Thyroid gland (tissue), 4 donors: ENCODE results near the gene ZNF274. TPM values are rescaled to one million over a fixed set of nuclear protein-coding genes. Genes with fewer than 3 reads are reported as not detected.

Experiments used
- DNase-seq, 2 donors: peaks; one replicate each; pipeline ENCODE4 v3.0.0-alpha.2; 2019
- H3K27ac ChIP-seq, 3 donors: fragments of 200-600 bp; sonication (generic); 1 replicate in 2 of 3; 2 replicates in 1 of 3; pipeline ENCODE4 v1.5.1; 2016 to 2019; ENCODE audit warnings: mild to moderate bottlenecking in 1 of 3, moderate library complexity in 1 of 3
- H3K27me3 ChIP-seq: fragments of 200-600 bp; sonication (generic); one replicate; pipeline ENCODE4 v1.5.1; 2019
- H3K36me3 ChIP-seq, 2 donors: fragments of 200-600 bp; sonication (generic); one replicate each; pipeline ENCODE4 v1.5.1; 2016 to 2019
- H3K4me1 ChIP-seq, 2 donors: fragments of 200-600 bp; sonication (generic); one replicate each; pipeline ENCODE4 v1.5.1; 2017 to 2019
- H3K4me3 ChIP-seq, 3 donors: fragments of 200-600 bp; sonication (generic); replicated peaks in 1 of 3; 1 replicate in 2 of 3; 2 replicates in 1 of 3; pipeline ENCODE4 v1.5.1; 2016; ENCODE audit warnings: mild to moderate bottlenecking in 1 of 3
- H3K9me3 ChIP-seq: fragments of 200-600 bp; sonication (generic); one replicate; pipeline ENCODE4 v1.5.1; 2017
- POLR2A ChIP-seq, 2 donors: fragments of 450-650 bp; IDR thresholded peaks; one replicate each; pipeline ENCODE4 v1.6.1; 2017; ENCODE audit warnings: antibody characterized with exemption in 2 of 2, mild to moderate bottlenecking in 2 of 2, moderate library complexity in 1 of 2
- WGBS, 2 donors: methylation state at CpG; one replicate each; pipeline ENCODE4 v1.1.5; 2017; 5-methylcytosine and 5-hydroxymethylcytosine counted together
- intact Hi-C: fragments of 100-400 bp; cut with DNase I; formaldehyde crosslinking; loops from one replicate; pipeline ENCODE4 v1.15.1; 2023
- total RNA-seq, 4 donors: library from RNA; depleted of rRNA; stranded (reverse); fragments of >200 nt; gene quantifications; one replicate each; pipeline ENCODE4 v1.2.3, GENCODE V29; 2016
- TF ChIP-seq, protein P1 (sequence below), 6 experiments: fragments of 200-600 bp in 3 of 6; fragments of 450-650 bp in 3 of 6; sonication (generic) in 3 of 6; IDR thresholded peaks; one replicate each; pipeline ENCODE4 v1.5.1; 2016 to 2019; ENCODE audit warnings: antibody characterized with exemption in 6 of 6, mild to moderate bottlenecking in 2 of 6, inconsistent platforms in 1 of 6, moderate library complexity in 1 of 6

Gene ZNF274
- total RNA-seq, 4 donors from 2014 or later = 43.0 to 75.3 (median 49.9) TPM

DNA sequence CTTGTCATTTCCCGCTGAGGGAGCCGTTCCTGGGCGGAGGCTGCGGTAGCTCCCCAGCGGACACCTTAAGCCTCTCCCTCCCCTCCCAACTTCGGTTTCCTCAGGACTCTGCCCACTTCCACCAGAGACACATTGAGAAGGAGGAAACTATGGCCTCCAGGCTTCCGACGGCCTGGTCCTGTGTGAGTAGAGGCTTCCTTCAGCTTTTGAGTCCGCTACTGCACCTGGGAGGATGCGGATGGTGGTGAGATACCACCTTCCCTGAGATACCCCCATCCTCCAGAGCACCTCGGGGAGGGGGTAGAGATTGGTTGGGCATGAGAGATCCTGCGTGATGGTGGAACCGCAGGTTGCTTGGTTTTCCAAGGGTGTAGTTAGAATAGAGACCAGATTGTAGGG, 955 bp downstream of the ZNF274 start:
- no peak for TF ChIP-seq POLR2A (IDR thresholded peaks at IDR 0.05)
- TF ChIP-seq, protein P1, sequence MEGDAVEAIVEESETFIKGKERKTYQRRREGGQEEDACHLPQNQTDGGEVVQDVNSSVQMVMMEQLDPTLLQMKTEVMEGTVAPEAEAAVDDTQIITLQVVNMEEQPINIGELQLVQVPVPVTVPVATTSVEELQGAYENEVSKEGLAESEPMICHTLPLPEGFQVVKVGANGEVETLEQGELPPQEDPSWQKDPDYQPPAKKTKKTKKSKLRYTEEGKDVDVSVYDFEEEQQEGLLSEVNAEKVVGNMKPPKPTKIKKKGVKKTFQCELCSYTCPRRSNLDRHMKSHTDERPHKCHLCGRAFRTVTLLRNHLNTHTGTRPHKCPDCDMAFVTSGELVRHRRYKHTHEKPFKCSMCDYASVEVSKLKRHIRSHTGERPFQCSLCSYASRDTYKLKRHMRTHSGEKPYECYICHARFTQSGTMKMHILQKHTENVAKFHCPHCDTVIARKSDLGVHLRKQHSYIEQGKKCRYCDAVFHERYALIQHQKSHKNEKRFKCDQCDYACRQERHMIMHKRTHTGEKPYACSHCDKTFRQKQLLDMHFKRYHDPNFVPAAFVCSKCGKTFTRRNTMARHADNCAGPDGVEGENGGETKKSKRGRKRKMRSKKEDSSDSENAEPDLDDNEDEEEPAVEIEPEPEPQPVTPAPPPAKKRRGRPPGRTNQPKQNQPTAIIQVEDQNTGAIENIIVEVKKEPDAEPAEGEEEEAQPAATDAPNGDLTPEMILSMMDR (IDR thresholded peaks at IDR 0.05) = no peak
- intact Hi-C loops = no loop called here
- WGBS, 2 donors = 14 to 25% methylated on average over 7 to 12 of the region's 13 CpGs
- DNase-seq = no peak
- Histone ChIP-seq H3K27ac (peak overlapping the region; percentile 98 to 99 (median 99)), H3K36me3 (peaks cover 34 to 35% of the 10 kb centered on the region in 2 donors), H3K27me3 (no peaks in the 10 kb centered on the region), H3K9me3 (no peaks in the 10 kb centered on the region), H3K4me1 (peaks cover 0 to 10% of the 10 kb centered on the region in 2 donors), H3K4me3 (peak overlapping the region; percentile 50 to 97 (median 83))

DNA sequence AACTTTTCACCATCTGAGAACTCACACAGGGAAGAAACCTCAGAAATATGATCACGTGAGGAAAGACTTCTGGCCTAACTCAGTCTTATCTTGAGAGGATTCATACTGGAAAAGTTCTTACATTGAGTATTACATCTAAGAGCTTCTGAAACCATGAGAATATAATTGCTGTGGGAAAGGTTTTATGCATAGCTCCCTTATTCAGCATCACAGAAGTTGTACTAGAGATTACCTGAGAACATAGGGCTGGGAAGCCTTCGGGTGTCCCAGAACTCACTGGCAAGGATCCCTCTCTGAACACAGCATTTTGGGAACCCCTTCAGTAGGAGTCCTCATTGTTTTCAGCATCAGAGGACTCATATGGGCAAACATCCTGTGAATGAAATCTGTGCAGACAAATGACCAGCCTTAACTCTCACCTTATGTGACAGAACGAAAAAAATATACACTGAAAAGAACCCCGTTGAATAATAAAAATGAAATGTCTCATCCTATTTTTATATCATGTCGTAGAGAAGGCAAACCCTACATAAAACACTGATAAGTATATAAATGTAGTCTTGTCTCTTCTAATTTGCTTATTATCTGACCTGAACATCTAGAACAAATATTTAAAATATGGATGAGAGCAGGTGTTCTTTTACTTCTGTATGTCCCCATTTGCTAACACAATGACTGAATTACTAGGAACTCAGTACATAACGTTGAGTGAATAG, 14.2 kb downstream of the ZNF274 start:
- Histone ChIP-seq H3K27me3 (no peaks in the 10 kb centered on the region), H3K36me3 (peaks cover 71 to 94% of the 10 kb centered on the region in 2 donors), H3K27ac (no peak overlapping the region), H3K4me3 (no peak overlapping the region), H3K9me3 (peaks cover 30% of the 10 kb centered on the region), H3K4me1 (no peaks in the 10 kb centered on the region)
- no peak for DNase-seq
- WGBS, 2 donors = 66 to 96% methylated on average over 6 of the region's 6 CpGs
- no peak for TF ChIP-seq POLR2A (IDR thresholded peaks at IDR 0.05)
- TF ChIP-seq, protein P1 (IDR thresholded peaks at IDR 0.05) = no peak
- intact Hi-C loops = loop anchor here (5.0 kb wide), 1 partner anchor 215 kb away; no protein-coding TSS in a partner anchor

DNA sequence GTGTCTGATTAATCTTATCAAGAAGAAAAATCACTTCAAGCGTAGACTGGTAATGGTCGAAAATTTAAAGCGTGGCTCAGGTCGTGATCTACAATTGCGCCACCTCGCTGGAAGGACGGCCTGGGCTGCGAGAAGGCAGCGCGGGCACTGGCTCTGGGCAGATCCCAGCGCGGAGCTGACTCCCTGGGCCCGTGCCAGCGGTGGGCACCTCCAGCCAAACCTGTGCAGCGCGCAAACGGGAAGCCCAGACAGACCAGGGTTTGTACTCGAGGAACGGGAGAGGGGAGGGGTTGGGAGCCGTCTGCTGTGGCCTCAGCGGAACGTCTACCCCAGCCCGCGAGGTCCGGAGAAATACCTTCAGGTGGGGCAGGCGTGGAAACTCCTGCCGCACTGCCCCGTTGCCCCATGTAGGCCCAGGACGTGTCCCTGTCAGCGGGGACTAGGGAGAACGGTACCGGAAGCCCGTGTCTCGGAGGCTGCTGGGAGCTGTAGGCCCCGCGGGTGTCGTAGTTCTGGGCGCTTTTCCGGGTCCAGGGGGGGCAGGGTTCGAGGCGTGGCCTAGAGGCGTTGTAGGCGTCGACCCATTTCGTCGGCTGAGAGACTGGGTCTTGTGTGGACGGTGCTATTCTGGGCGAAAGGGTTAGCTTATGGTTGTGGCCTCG, 21.1 kb downstream of the ZNF274 start:
- H3K4me1 ChIP-seq = no peaks in the 10 kb centered on the region
- H3K9me3 ChIP-seq = peaks cover 27% of the 10 kb centered on the region
- 19 to 34% methylated on average over 36 to 37 of the region's 49 CpGs for WGBS, 2 donors
- intact Hi-C loops = no loop called here
- no peak for DNase-seq
- TF ChIP-seq, protein P1 (IDR thresholded peaks at IDR 0.05) = no peak
- TF ChIP-seq POLR2A (IDR thresholded peaks at IDR 0.05) = no peak
- H3K4me3 ChIP-seq = no peak overlapping the region
- H3K36me3 ChIP-seq = peaks cover 56 to 71% of the 10 kb centered on the region in 2 donors
- no peak overlapping the region for H3K27ac ChIP-seq
- H3K27me3 ChIP-seq = no peaks in the 10 kb centered on the region

DNA sequence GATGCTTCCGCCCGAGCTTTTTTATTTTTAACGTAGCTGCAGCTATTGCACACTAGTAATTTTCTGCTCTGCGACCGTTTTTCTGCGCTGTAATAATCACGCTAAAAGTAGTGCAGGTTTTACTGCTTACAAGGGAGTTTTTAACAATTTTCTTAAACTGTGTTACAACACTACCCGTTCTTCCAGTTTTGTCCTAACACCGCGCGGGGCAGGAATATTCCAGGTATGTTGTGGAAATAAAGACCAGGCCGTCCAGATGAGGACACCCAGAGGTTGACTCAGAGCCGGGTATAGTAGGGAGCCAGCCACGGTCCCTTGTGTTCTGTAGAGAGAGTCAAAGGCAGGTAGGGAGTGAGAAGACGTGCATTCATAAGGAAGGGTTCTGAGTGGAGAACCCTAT, 21.7 kb downstream of the ZNF274 start:
- intact Hi-C loops = no loop called here
- no peak overlapping the region for H3K27ac ChIP-seq
- WGBS, 2 donors = 31 to 39% methylated on average over 15 of the region's 15 CpGs
- no peak overlapping the region for H3K4me3 ChIP-seq
- no peak for DNase-seq
- TF ChIP-seq POLR2A (IDR thresholded peaks at IDR 0.05) = no peak
- TF ChIP-seq, protein P1 (IDR thresholded peaks at IDR 0.05) = no peak
- H3K9me3 ChIP-seq = peaks cover 27% of the 10 kb centered on the region
- H3K27me3 ChIP-seq = no peaks in the 10 kb centered on the region
- H3K36me3 ChIP-seq = peaks cover 61 to 71% of the 10 kb centered on the region in 2 donors
- H3K4me1 ChIP-seq = no peaks in the 10 kb centered on the region

DNA sequence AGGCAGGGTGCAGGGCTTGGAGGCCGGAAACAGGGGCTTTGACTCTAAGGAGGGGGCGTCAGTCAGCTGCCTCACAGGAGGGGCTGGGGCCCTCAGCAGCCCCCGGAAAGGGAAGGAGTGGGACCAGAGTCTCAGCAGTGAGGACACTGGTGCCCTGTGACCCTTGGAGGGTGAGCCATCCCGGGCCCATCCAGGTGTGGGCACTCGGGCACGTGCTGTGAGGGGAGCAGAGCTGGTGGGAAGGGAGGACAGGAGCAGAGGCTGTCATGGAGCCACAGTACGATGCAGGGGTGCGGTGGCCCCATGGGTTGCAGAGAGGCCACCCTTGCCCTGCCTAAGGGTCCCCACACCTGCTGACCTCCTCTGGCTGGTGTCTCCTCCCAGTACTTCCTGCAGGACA, 26.7 kb downstream of the ZNF274 start:
- Histone ChIP-seq H3K36me3 (peaks cover 84 to 89% of the 10 kb centered on the region in 2 donors), H3K4me1 (no peaks in the 10 kb centered on the region), H3K9me3 (peaks cover 12% of the 10 kb centered on the region), H3K27me3 (no peaks in the 10 kb centered on the region), H3K27ac (no peak overlapping the region), H3K4me3 (no peak overlapping the region)
- intact Hi-C loops = loop anchor here (5.0 kb wide), 1 partner anchor 53 kb away; no protein-coding TSS in a partner anchor
- TF ChIP-seq, protein P1 (IDR thresholded peaks at IDR 0.05) = no peak
- TF ChIP-seq POLR2A (IDR thresholded peaks at IDR 0.05) = no peak
- WGBS, 2 donors = 97 to 100% methylated on average over 5 to 6 of the region's 8 CpGs
- DNase-seq = no peak
